HL-60/S4 treated with retinoic acid at 250 ng/mL for 4 days and 3 days (cell line): ENCODE measurements around the gene HPCAL1.

Experiments
- in situ Hi-C: fragments of 300-500 bp; cut with MboI; formaldehyde crosslinking; loops from 2 replicates; pipeline ENCODE4 v1.7.0; 2022; ENCODE audit warnings: low sequenced_read_pairs

HPCAL1 gene

DNA sequence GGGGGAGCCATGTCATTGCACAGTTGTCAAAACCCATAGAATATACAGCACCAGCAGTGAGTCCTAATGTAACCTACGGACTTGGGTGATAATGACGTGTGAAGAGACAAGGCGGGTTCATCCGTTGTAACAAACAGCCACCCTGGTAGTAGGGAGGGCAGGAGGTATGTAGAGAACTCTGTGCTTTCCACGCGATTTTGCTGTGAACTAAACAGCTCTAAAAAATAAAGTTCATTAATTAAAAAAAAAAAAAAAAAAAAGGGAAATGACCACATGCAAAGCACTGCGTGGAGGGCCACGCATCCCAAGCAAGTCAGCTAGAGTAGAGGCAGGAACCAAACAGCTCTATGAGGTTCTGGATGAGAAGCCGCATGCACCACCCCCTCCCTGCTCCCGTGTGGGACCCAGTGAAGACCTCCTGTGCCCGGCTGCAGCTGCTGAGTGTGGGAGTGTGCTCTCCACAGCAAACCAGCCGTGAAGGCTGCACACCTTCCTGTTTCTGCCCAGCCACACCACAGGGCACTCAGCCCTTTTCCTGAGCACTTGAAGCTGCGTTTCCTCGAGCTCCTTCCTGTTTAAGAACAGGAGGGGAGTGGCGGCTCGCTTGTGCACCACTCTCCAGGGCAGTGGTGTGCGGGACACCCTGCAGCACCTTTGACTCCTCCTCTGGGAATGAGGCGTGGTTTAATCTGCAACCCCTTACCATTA is 79.8 kb downstream of the HPCAL1 start:
- in situ Hi-C loops = no loop called here

DNA sequence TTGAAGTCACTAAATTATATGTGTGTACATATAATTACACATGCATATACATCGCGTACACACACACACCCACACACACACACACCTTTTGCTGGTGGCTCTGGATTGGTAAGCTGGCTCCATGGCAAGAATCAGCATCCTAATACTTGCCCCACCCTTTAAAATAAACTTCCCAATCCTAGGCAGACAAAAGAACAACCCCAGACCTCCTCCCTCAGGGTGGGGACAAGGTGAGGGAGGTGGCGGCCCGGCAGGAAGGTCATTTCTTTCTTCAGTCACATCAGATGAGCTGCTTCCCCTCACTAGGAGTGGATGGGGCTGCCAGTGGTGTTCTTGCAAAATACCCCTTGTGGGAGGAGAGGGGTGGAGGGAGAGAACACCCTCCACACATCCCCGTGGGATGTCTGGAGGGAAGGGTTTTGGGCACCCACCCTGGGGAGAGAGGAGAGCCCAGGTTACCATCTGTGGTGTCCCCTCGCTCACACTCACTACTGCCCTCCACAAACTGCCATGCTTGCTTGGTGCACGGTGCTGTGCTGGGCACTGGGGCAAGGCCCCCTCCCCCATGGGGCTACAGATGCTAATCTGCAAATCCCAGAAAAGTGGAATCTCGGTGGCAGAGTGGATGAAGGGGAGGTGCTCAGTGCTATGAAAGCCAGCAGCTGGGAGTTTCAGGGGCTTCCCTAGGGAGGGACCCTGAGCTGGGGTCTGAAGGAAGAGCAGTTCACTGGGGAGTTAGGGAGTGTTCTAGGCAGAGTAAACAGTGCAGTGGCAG is 81.4 kb downstream of the HPCAL1 start:
- in situ Hi-C loops = no loop called here

DNA sequence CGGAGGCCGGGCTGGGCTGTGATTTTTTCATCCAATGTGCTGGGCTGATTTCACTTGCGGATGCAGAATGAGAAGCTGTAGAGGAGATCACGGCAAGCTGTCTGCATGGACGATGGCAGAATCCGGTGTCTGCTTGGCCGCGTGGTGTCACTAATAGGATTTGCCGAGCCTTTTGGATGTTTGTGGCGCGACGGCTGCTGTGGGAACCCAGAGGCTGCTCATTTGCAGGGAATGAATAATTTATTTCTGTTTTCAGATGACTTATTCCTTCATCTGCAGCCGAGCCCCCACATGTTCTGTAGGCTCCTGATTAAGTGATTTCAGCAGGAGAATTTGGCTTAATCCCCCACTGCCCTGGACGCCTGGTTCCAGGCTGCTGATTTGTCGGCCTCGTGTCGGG is 82.8 kb downstream of the HPCAL1 start:
- in situ Hi-C loops = no loop called here

DNA sequence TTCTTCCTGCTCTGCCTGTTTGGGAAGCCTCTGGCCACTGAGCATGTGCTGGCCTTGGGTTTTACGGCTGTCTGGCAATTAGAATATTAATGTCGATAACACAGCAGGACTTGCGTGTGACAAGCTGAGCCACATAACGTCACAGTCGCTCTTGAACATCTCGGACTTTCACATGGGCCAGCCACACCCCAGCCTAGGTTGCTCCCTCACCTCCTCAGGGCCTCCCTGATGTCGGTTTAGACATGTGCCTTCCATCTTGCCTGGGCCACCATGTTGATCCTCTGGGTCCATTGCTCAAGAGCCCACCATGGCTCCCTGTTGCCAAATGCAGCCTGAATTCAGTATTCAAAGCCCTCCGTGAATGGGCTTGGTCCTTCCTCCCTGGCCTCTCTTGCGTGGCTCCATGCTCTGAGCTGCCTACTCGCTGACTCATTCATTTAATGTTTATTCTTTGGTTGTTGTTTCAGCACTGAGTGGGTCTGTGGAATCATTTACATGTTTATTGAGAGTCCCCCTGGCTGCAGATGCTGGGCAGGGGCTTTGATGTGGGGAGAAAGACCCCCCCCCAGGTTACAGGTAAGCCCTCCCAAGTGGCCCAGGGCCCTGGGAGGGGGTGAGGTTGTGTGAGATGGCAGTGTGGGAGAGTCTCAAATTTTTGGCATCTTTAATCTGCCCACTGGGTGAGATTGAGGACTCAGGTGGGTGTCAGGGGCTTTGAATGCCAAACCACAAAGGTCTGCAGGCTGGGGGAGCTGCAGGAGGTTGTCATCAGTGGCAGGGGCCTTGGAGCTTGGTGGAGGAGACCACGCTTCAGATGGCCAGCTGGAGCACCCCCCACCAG is 83.4 kb downstream of the HPCAL1 start:
- in situ Hi-C loops = no loop called here

DNA sequence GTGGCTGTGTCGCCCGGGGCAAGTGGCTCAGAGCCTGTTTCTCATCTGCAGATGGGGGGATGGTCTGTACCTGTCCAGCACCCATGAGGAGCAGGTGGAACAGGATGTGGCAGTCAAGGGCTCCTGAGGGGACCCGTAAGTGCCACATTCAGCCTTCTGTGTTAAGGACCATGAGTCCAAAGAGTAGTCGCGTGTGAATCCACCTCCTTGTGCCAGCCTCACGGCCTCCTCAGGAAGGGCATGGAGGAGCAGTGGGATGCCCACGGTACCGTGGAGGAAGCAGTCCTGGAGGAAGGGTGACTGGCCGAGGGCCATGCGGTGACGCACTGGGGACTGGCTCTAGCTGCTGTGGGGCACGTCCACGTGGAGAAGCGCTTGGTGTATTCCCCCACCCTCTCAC is 84.3 kb downstream of the HPCAL1 start:
- in situ Hi-C loops = no loop called here

DNA sequence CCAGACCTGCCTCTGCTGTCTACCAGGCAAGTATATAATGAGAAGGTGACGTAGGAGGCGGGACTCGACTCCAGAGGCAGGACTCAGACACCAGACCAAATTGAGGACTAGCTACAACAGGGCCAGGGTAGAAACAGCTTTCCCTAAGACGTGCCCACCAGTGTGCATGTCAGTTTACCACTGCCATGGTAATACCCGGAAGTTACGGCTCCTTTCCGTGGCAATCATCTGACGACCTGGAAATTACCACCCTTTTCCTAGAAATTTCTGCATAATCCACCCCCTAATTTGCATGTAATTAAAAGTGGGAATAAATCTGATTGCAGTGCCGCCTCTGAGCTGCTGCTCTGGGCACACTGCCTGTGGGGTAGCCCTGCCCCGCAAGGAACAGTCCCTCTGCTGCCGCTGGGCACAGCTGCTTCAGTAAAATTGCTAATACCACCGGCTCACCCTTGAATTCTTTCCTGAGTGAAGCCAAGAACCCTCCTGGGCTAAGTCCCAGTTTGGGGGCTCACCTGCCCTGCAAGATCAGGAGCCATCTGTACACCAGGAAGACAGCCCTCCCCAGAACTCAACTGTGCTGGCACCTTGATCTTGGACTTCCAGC is 86.4 kb downstream of the HPCAL1 start:
- in situ Hi-C loops = no loop called here

DNA sequence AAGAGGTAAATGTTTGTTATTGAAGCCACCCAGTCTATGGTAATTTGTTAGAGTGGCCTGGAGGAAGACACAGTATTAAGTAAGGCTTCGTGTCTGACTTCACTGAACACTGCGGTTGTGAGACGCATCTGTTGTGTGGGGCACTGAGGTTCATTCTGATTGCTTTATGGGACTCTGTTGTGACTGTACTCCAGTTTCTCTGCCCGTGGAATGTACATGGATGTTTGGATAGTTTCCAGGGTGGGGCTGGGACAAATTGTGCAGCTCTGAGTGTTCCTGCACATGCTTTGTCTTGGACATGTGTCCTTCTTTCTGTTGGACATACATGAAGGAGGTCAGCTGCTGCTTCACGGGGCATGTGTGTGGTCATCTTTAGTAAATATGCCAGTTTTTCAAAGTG is 86.9 kb downstream of the HPCAL1 start:
- in situ Hi-C loops = no loop called here

DNA sequence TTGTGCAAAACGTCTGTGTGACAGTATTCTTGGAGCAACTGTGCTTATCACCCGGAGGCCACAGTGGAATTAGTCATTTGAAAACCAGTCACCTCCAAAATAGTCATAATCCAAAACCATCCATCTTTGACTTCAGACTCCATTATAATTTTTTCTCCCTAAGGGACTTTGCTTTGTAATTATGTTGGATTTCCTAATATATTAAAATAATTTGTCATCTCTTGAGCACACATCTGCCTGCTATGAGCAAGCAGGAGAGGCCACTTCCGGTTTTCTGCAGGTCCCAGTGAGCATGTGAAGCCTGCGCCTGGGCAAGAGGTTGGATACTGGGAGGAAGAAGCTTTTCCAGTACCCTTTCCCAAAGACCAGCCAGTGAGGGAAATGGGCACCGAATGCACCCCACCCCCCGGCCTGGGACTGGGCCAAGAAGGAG is 87.7 kb downstream of the HPCAL1 start:
- in situ Hi-C loops = no loop called here

DNA sequence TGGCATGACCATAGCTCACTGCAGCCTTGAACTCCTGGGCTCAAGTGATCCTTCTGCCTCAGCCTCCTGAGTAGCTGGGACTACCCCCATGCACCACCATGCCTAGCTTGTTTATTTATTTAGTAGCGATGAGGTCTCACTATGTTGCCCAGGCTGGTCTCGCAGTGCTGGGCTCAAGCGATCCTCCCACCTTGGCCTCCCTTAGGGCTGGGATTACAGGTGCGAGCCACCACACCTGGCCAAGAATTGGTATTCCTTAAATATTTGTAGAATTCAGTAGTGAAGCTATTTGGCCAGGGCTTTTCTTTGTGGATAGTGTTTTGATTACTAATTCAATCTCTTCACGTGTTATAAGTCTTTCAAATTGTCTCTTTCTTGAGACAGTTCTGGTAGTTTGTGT is 89.4 kb downstream of the HPCAL1 start:
- in situ Hi-C loops = no loop called here

DNA sequence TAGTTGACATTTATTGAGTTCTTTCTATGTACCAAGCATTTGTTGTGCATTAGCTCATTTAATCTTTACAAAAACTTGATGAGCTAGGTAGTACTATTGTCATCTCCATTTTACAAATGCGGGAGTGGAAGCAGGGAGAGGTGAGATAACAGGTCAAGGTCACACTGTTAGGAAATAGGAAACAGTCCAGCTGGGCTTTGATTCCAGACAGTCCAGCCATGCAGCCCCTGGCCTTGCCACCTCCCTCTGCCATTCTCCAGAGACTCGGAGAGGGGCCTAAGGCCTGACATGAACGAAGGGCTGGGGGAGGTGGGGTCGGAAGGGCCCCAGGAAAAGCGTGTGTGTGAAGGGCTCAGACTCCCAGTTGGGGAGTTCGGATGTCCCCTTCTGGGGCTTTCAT is 89.8 kb downstream of the HPCAL1 start:
- in situ Hi-C loops = no loop called here

DNA sequence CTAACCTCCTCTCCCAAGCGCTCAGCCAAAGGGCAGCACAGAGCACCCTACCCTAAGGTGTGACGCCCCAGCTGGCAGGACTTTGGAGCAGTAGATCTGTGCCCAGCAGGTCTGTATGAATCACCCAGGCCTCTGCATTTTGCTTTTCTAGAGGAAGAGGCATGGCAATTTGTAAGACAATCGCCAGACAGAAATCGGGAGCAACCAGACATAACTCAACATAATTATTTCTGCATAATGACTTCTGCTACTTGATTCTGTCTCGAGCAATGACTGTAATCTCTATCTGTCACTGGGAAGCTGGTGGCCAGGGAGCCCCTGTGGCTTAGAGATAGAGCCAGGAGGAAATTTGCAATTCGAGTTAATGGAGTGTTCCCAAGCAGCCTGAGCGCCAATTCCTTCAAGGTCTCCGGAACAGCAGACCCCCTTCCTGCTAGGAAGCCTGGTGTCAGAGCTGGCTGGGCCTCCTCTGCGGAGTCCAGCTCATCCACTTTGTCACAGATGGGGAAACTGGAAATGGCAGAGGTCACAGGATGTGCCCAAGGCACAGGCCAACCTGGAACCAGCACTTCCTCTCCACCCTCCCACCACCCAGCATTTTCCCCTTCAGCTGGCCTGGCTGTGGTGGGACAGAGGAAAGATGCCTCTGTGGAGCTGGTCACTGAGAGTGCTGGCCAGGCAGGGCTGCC is 90.4 kb downstream of the HPCAL1 start:
- in situ Hi-C loops = no loop called here

DNA sequence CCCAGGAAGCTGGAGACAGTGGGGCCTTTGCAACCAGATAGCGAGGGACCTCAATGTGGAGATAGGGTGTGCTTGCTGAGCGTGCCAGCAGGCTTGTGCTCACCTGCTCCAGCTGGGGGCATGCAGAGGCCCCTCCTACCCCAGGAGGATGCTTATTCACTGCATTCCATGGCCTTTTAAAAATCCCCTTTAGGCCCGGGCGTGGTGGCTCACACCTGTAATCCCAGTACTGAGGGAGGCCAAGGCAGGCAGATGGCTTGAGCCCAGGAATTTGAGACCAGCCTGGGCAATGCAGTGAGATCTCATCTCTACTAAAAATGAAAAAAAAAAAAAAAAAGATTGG is 90.9 kb downstream of the HPCAL1 start:
- in situ Hi-C loops = no loop called here

DNA sequence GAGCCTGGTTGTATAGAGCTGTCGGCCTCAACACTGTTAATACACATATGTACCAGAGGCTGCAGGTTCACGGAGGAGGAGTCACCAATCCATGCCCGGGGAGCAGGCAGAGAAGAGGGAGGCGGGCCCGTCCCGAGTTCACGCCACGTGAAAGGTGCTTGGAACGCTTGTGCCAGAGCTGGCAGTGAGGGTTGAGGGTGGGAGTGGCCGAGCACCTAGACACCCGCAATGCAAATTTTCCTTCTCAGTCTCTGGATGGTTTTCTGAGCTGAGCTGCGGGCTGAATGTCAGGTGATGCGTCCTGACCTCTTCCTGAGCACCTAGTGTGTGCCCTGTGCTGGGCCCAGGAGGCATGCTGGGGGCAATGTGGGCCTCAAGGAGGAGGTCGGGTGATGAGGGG is 93.2 kb downstream of the HPCAL1 start:
- in situ Hi-C loops = no loop called here

DNA sequence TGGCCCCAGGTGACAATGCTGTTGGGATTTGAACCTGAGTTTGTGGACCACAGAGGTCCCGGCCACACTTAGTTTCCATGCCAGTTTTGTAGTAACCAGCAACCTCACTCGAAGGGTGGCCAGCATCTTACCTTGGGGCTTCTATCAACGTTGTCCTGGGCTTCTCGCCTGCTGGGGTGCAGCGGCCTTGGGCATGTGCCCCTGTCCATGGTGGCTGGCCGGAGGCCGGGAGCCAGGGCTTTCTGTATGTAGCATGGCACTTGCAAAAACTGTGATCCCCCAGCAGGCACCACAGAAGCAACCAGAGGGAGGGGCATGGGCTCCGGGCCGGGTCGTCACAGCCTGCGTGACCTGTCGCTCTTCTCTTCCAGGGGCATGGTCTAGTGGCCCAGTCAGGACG is 93.8 kb downstream of the HPCAL1 start:
- in situ Hi-C loops = no loop called here

DNA sequence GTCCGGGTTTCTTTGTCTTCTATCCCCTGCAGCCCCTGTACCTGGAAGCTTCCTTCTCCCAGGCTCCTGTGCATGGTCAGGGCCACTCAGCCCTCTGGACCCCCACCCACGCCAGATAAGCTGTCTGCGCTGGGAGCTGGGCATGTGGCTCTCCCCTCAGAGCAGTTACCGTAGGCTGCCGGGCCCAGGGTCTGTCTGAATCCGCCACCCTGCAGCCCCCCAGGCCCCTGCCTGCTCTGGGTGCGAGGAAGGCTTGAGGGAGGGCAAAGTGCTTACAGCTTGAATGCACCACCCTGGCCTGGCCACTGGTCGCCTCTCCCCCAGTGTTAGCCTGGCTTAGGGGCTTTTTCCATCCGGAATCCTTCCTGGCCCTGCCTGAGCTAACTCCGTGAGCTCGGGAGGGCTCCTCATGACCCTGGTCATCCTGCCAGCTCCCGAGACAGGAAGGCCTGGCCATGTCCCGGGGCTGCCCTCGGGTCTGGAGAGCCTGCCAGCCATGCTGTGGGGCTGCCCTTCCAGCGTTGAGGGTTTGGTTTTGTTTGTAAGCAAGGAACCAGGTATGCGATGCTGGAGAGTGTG is 94.7 kb downstream of the HPCAL1 start:
- in situ Hi-C loops = no loop called here

DNA sequence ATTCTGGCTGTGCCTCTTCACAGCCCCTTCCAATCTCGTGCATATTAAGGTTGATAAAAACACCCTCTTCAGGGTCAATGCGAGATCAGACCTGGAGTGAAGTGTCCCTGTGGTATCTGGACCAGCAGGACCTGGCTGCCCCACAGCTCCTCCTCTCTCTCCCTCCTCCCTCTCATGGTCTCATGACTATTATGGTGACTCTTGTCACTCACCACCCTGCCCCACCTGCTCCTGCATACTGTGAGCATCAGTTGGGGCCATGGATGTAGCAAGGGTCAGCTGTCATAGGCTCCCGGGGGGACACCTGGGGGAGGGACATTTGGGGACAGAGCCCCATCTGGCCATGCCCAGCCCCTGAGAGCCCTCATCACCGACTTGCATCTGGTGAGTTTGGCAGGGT is 95.2 kb downstream of the HPCAL1 start:
- in situ Hi-C loops = no loop called here

DNA sequence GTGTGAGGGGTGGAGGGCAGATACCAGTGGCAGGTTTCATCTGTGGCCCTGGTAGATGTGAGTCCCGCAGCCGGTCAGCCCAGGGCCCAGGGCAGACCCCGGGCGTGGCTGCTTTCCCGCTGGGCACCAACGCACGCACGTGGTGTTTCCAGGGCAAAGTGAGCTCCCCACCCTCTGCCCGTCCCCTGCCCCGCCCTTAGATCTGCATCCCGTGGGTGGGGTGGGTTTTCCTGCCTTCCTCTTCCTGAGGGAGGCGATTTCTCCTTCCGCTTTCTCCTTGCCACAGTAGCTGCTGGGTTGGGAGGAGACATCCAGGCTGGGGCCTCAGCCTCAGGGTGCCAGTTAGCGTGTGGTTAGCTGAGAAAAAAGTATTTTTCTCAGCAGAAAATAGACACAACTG is 95.8 kb downstream of the HPCAL1 start:
- in situ Hi-C loops = no loop called here

DNA sequence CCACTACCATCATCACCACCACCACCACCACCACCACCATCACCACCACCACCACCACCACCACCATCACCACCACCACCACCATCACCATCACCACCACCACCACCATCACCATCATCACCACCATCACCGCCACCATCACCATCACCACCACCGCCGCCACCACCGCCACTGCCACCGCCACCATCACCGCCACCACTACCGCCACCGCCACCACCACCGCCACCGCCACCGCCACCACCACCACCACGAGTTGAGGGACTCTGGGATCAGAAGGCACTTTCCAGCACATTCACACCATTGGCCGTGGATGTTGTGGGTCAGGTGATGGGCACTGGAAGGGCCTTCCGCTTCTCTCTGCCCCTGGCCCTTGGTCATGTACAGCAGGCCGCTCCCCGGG is 96.7 kb downstream of the HPCAL1 start:
- in situ Hi-C loops = no loop called here

DNA sequence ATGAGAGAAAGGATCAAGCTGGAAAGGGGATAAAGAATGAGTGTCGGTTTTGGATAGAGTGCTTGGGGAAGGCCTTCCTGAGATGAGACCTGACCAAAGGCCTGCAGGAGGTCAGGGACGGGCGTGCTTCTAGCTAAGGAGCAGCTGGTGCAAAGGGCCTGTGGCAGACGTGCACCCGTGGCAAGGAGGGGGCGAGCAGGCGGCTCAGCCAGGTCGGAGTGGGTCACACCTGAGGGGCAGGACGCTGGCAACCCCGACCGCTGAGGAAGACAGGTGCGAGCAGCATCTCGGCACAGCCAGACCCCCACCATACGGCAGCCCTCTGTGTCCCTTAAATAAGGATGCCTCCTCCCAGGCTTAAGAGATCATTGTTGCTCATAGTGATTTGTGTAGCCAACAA is 97.3 kb downstream of the HPCAL1 start:
- in situ Hi-C loops = no loop called here

DNA sequence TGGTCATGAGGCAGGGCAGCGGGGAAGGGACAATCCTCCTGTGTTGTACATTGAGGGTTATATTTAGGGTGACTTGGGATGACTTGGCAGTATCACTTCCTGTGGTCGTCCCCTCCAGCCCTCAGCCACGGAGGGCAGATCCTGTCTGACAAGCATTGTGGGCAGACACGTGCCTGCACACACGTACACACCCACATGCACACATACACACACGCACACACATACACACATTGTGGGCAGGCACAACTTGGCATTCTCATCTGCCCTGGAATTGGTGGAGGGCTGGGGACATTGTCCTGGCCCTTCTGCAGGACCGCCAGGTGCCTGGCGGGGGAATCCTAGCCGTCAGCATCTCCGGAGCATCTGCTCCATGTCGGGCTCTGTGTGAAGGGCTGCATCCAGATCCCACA is 97.9 kb downstream of the HPCAL1 start:
- in situ Hi-C loops = no loop called here
